ENCODE data around the gene FAM177B.

- TF ChIP-seq CTCF (IDR thresholded peaks at IDR 0.05; ENCODE audit: low read length): no peak
- no peak for TF ChIP-seq EZH2 (IDR thresholded peaks at IDR 0.05; ENCODE audit: borderline replicate concordance, low read length)
These were observed 31.6 kb downstream of the FAM177B start for GRCh38 chr1:222768592-222768991.

Data from OCI-LY1 (cell line).